OCI-LY7 (cell line): ENCODE results near the gene SNX20. TPM values are rescaled to one million over a fixed set of nuclear protein-coding genes. Genes with fewer than 3 reads are reported as not detected.

ENCODE experiments used
- BruUV-seq: library from RNA; stranded (reverse); fragments of 400-500 nt; replicated peaks from 2 replicates; lab custom pipeline; 2021; lab: Mats Ljungman, UMichigan
- CTCF ChIA-PET: fragments of 300-600 bp; sonication (Branson Sonifier 250); formaldehyde crosslinking; loops from one replicate; lab custom pipeline; 2022; ENCODE audit warnings: antibody characterized with exemption; ENCODE audit not compliant: unreplicated experiment; lab: Charles Lee
- POLR2A ChIA-PET: fragments of 300-600 bp; sonication (Branson Sonifier 250); formaldehyde crosslinking; loops from one replicate; lab custom pipeline; 2022; ENCODE audit warnings: antibody characterized with exemption; lab: Charles Lee
- DNase-seq: peaks from one replicate; pipeline ENCODE4 v3.0.0-alpha.2; 2015; ENCODE audit warnings: low spot score
- H2AFZ ChIP-seq: fragments of 200-600 bp; sonication (generic), shearing (Covaris generic); 2 replicates; pipeline ENCODE4 v1.6.1; 2014; ENCODE audit warnings: mild to moderate bottlenecking, antibody characterized with exemption, low read length, moderate library complexity
- H3K27ac ChIP-seq: fragments of 200-600 bp; sonication (generic); 2 replicates; pipeline ENCODE4 v1.5.1; 2014; ENCODE audit warnings: mixed run types, low read depth, mild to moderate bottlenecking, moderate library complexity, low read length, inconsistent platforms; ENCODE audit not compliant: poor library complexity, severe bottlenecking
- H3K36me3 ChIP-seq: fragments of 200-600 bp; sonication (generic); 2 replicates; pipeline ENCODE4 v1.6.1; 2014; ENCODE audit warnings: mild to moderate bottlenecking, antibody characterized with exemption, low read length, moderate library complexity, mixed read lengths; ENCODE audit not compliant: insufficient read depth
- H3K4me1 ChIP-seq: fragments of 200-600 bp; sonication (generic); 2 replicates; pipeline ENCODE4 v1.5.1; 2014; ENCODE audit warnings: mild to moderate bottlenecking, low read length; ENCODE audit not compliant: insufficient read depth, poor library complexity, severe bottlenecking
- H3K4me2 ChIP-seq: fragments of 200-600 bp; sonication (generic); 2 replicates; pipeline ENCODE4 v1.6.1; 2014; ENCODE audit warnings: mild to moderate bottlenecking, low read length
- H3K4me3 ChIP-seq: fragments of 200-600 bp; sonication (generic); 2 replicates; pipeline ENCODE4 v1.5.1; 2014; ENCODE audit warnings: mild to moderate bottlenecking, low read depth, low read length; ENCODE audit not compliant: poor library complexity, severe bottlenecking
- H3K79me2 ChIP-seq: fragments of 200-600 bp; sonication (generic); 2 replicates; pipeline ENCODE4 v1.6.1; 2016; ENCODE audit warnings: low read depth, mild to moderate bottlenecking, low read length, moderate library complexity, mixed read lengths; ENCODE audit not compliant: insufficient read depth
- H3K9me2 ChIP-seq: fragments of 200-600 bp; sonication (generic); 2 replicates; pipeline ENCODE4 v1.6.1; 2016; ENCODE audit warnings: mild to moderate bottlenecking, low read length, mixed read lengths; ENCODE audit not compliant: insufficient read depth
- H3K9me3 ChIP-seq: fragments of 200-600 bp; sonication (generic); 2 replicates; pipeline ENCODE4 v1.6.1; 2014; ENCODE audit warnings: mild to moderate bottlenecking, mixed run types, low read length, mixed read lengths
- H4K20me1 ChIP-seq: fragments of 200-600 bp; sonication (generic); 2 replicates; pipeline ENCODE4 v1.6.1; 2014; ENCODE audit warnings: mild to moderate bottlenecking, antibody characterized with exemption, low read length, moderate library complexity, mixed read lengths; ENCODE audit not compliant: insufficient read depth
- EZH2phosphoT487 ChIP-seq: fragments of 200-600 bp; sonication (generic); IDR thresholded peaks from 2 replicates; pipeline ENCODE4 v1.6.1; 2018; ENCODE audit warnings: low read depth, borderline replicate concordance, mild to moderate bottlenecking, mixed run types, antibody characterized with exemption, low read length, moderate library complexity, mixed read lengths
- intact Hi-C: fragments of 100-400 bp; cut with micrococcal nuclease; formaldehyde crosslinking; loops from one replicate; pipeline ENCODE4 v1.10.0; 2022; ENCODE audit not compliant: unreplicated experiment
- total RNA-seq, 2 experiments: library from RNA; depleted of rRNA in 1 of 2; stranded (reverse); fragments of >200 nt in 1 of 2; shearing (Covaris generic) in 1 of 2; gene quantifications; 2 replicates each; pipeline ENCODE4 v1.2.3, GENCODE V29; 2014 to 2022
- TF ChIP-seq, protein P1 (sequence below): fragments of 200-600 bp; sonication (generic); conservative IDR thresholded peaks from 2 replicates; pipeline ENCODE4 v1.5.1; 2014; ENCODE audit warnings: mild to moderate bottlenecking, antibody characterized with exemption, low read length, moderate library complexity, mixed read lengths

The SNX20 gene
- total RNA-seq, 2 experiments from 2014 or later: 1.3 to 5.8 TPM

DNA sequence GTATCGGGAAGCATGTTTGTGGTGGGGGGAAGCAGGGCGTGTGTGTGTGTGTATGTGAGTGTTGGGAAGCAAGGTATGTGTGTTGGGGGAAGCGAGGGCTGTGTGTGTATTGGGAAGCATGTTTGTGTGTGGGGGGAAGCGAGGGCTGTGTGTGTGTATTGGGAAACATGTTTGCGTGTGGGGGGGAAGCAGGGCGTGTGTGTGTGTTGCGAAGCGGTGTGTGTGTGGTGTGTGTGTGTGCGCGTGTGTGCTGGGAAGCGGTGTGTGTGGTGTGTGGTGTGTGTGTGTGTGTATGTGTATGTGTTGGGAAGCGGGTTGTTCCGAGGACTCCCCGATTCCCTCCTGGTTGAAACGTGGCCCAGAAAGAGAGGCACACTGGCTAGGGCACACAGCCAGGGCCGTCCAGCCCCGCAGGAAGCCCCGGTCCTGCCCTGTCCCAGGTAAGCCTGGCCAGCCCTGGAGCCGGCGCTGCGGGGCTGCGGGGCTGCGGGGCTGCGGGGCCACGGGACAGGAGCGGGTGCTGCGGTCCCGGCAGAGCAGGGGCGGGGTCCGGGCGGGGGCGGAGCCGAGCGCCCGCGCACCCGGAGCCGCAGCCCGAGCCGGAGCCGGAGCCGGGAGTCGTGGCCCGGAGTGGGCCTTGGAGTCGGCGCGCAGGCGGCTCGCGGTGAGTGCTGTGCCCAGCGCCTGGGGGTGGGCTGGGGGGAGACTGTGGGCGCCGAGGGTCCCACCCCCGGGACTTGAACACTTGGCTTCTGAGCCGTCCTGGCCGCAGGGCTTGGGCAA, 12.1 kb upstream of the SNX20 start, which contains the start of gene NOD2:
TSS of gene NOD2 (plus strand) at position 608 of the 783 bp plus-strand sequence. CDS start 5,890 bp downstream, outside the sequence.
- no peak for DNase-seq
- Histone ChIP-seq H4K20me1 (no peaks in the 10 kb centered on the region), H3K4me3 (no peak within 1 kb of the TSS), H3K4me1 (no peaks in the 10 kb centered on the region), H3K4me2 (no peak within 1 kb of the TSS), H2AFZ (no peak within 1 kb of the TSS), H3K36me3 (no peaks in the 10 kb centered on the region), H3K9me3 (no peaks in the 10 kb centered on the region), H3K9me2 (no peaks in the 10 kb centered on the region), H3K27ac (no peak within 1 kb of the TSS), H3K79me2 (no peaks in the 10 kb centered on the region)
- TF ChIP-seq, protein P1, sequence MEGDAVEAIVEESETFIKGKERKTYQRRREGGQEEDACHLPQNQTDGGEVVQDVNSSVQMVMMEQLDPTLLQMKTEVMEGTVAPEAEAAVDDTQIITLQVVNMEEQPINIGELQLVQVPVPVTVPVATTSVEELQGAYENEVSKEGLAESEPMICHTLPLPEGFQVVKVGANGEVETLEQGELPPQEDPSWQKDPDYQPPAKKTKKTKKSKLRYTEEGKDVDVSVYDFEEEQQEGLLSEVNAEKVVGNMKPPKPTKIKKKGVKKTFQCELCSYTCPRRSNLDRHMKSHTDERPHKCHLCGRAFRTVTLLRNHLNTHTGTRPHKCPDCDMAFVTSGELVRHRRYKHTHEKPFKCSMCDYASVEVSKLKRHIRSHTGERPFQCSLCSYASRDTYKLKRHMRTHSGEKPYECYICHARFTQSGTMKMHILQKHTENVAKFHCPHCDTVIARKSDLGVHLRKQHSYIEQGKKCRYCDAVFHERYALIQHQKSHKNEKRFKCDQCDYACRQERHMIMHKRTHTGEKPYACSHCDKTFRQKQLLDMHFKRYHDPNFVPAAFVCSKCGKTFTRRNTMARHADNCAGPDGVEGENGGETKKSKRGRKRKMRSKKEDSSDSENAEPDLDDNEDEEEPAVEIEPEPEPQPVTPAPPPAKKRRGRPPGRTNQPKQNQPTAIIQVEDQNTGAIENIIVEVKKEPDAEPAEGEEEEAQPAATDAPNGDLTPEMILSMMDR: no peak
- no peak for TF ChIP-seq EZH2phosphoT487
- POLR2A ChIA-PET: no interaction called here
- intact Hi-C loops: no loop called here
- no TSS peak for BruUV-seq
- CTCF ChIA-PET: no interaction called here

DNA sequence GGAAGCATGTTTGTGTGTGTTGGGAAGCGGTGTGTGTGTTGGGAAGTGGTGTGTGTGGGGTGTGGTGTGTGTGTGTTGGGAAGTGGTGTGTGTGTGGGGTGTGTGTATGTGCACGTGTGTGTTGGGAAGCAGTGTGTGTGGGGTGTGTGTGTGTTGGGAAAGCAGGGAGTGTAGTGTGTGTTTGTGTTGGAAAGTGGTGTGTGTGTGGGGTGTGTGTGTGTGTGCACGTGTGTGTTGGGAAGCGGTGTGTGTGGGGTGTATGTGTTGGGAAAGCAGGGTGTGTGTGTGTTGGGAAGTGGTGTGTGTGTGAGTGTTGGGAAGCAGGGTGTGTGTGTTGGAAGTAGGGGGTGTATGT, 11.5 kb upstream of the SNX20 start:
- H3K36me3 ChIP-seq: no peaks in the 10 kb centered on the region
- no peak overlapping the region for H3K4me3 ChIP-seq
- H3K4me2 ChIP-seq: no peak overlapping the region
- BruUV-seq: no TSS peak
- H3K27ac ChIP-seq: no peak overlapping the region
- ChIA-PET CTCF (no interaction called here), POLR2A (no interaction called here)
- H3K9me3 ChIP-seq: no peaks in the 10 kb centered on the region
- no peaks in the 10 kb centered on the region for H4K20me1 ChIP-seq
- no peak overlapping the region for H2AFZ ChIP-seq
- no peaks in the 10 kb centered on the region for H3K9me2 ChIP-seq
- TF ChIP-seq, protein P1: no peak
- TF ChIP-seq EZH2phosphoT487: no peak
- H3K4me1 ChIP-seq: no peaks in the 10 kb centered on the region
- no peak for DNase-seq
- H3K79me2 ChIP-seq: no peaks in the 10 kb centered on the region
- intact Hi-C loops: no loop called here

DNA sequence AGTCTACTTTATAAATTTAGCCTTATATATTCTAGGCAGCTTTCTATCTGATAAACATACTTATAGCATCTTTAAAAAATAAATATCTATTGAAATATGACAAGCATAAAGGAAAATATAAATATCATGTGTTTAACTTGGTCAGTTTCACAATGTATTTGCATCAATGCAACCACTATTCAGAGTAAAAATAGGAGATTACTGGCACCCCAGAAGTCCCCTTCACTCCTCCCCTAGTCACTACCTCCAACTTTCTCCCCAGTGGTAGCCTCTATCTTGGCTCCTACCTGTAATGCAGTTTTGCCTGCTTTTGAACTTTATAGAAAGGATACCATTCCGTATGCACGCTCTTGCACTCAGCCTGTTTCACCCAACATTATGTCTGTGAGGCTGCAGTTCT, 9.1 kb upstream of the SNX20 start:
- no peaks in the 10 kb centered on the region for H3K9me3 ChIP-seq
- H3K9me2 ChIP-seq: no peaks in the 10 kb centered on the region
- H2AFZ ChIP-seq: no peak overlapping the region
- DNase-seq: no peak
- no peaks in the 10 kb centered on the region for H4K20me1 ChIP-seq
- no peaks in the 10 kb centered on the region for H3K79me2 ChIP-seq
- H3K4me2 ChIP-seq: no peak overlapping the region
- no peaks in the 10 kb centered on the region for H3K36me3 ChIP-seq
- no peak overlapping the region for H3K27ac ChIP-seq
- CTCF ChIA-PET: no interaction called here
- no peak for TF ChIP-seq EZH2phosphoT487
- TF ChIP-seq, protein P1: no peak
- no peaks in the 10 kb centered on the region for H3K4me1 ChIP-seq
- no peak overlapping the region for H3K4me3 ChIP-seq
- intact Hi-C loops: no loop called here
- BruUV-seq: no TSS peak
- POLR2A ChIA-PET: no interaction called here
